ENCODE data around the gene ARHGEF10L.

ARHGEF10L gene

DNA sequence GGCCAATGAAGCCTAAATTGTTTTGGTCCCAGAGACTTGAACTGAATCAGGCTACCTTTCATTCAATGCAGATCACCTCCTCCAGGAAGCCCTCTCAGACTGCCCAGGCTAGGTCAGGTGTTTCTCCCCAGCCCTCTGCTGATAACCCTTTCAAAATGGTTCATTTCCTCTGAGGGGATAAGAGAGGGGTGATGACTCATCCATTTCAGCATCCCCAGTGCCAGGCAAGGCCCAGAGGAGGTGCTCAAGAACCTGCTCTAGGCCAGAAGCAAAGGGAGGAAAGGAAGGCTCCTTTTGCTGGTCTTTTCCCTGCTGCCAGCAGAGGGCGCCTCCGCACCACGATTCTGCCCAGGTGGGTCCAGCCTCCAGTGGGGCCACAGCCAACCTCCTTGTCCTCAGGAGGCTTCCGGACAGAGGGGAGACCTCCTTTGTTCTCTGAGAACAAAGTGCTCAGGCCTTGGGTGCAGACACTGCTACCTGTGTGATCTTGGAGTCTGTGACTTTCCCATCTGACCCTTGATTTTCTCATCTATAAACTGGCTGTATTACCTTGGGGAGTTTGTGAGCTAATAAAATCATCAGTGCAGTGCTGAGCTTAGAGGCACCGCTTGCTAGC, 45.3 kb upstream of the ARHGEF10L start (continued):
- TF ChIP-seq ZNF292 (tag by site-specific recombination; IDR thresholded peaks at IDR 0.05; ENCODE audit: borderline replicate concordance, low read depth): no peak
- no peak for TF ChIP-seq ZNF571 (tag by site-specific recombination; IDR thresholded peaks at IDR 0.05)
- TF ChIP-seq, protein P1, sequence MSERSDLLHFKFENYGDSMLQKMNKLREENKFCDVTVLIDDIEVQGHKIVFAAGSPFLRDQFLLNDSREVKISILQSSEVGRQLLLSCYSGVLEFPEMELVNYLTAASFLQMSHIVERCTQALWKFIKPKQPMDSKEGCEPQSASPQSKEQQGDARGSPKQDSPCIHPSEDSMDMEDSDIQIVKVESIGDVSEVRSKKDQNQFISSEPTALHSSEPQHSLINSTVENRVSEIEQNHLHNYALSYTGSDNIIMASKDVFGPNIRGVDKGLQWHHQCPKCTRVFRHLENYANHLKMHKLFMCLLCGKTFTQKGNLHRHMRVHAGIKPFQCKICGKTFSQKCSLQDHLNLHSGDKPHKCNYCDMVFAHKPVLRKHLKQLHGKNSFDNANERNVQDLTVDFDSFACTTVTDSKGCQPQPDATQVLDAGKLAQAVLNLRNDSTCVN (tag by site-specific recombination; optimal IDR thresholded peaks at IDR 0.05): no peak
- no peak for TF ChIP-seq ZNF610 (tag by site-specific recombination; IDR thresholded peaks at IDR 0.05; ENCODE audit: borderline replicate concordance)
- TF ChIP-seq, protein P2, sequence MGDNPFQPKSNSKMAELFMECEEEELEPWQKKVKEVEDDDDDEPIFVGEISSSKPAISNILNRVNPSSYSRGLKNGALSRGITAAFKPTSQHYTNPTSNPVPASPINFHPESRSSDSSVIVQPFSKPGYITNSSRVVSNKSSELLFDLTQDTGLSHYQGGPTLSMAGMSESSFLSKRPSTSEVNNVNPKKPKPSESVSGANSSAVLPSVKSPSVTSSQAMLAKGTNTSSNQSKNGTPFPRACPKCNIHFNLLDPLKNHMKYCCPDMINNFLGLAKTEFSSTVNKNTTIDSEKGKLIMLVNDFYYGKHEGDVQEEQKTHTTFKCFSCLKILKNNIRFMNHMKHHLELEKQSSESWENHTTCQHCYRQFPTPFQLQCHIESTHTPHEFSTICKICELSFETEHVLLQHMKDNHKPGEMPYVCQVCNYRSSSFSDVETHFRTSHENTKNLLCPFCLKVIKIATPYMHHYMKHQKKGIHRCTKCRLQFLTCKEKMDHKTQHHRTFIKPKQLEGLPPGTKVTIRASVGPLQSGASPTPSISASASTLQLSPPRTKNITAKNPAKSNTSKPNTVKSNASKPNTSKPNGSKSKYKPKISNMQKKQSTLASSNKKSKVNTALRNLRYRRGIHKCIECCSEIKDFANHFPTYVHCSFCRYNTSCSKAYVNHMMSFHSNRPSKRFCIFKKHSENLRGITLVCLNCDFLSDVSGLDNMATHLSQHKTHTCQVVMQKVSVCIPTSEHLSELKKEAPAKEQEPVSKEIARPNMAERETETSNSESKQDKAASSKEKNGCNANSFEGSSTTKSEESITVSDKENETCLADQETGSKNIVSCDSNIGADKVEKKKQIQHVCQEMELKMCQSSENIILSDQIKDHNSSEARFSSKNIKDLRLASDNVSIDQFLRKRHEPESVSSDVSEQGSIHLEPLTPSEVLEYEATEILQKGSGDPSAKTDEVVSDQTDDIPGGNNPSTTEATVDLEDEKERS (tag by site-specific recombination; IDR thresholded peaks at IDR 0.05): peak; percentile 8; the same call in 1 of the 2 replicates
- no peak for TF ChIP-seq ZNF558 (tag by site-specific recombination; IDR thresholded peaks at IDR 0.05)
- TF ChIP-seq ZNF37A (tag by site-specific recombination; IDR thresholded peaks at IDR 0.05): no peak
- TF ChIP-seq KLF16 (tag by site-specific recombination; IDR thresholded peaks at IDR 0.05): 0 out of 2 replicates have a peak, but pooled peaks have one; percentile 14
- TF ChIP-seq, protein P3, sequence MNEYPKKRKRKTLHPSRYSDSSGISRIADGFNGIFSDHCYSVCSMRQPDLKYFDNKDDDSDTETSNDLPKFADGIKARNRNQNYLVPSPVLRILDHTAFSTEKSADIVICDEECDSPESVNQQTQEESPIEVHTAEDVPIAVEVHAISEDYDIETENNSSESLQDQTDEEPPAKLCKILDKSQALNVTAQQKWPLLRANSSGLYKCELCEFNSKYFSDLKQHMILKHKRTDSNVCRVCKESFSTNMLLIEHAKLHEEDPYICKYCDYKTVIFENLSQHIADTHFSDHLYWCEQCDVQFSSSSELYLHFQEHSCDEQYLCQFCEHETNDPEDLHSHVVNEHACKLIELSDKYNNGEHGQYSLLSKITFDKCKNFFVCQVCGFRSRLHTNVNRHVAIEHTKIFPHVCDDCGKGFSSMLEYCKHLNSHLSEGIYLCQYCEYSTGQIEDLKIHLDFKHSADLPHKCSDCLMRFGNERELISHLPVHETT (tag by site-specific recombination; IDR thresholded peaks at IDR 0.05): no peak
- TF ChIP-seq, protein P4, sequence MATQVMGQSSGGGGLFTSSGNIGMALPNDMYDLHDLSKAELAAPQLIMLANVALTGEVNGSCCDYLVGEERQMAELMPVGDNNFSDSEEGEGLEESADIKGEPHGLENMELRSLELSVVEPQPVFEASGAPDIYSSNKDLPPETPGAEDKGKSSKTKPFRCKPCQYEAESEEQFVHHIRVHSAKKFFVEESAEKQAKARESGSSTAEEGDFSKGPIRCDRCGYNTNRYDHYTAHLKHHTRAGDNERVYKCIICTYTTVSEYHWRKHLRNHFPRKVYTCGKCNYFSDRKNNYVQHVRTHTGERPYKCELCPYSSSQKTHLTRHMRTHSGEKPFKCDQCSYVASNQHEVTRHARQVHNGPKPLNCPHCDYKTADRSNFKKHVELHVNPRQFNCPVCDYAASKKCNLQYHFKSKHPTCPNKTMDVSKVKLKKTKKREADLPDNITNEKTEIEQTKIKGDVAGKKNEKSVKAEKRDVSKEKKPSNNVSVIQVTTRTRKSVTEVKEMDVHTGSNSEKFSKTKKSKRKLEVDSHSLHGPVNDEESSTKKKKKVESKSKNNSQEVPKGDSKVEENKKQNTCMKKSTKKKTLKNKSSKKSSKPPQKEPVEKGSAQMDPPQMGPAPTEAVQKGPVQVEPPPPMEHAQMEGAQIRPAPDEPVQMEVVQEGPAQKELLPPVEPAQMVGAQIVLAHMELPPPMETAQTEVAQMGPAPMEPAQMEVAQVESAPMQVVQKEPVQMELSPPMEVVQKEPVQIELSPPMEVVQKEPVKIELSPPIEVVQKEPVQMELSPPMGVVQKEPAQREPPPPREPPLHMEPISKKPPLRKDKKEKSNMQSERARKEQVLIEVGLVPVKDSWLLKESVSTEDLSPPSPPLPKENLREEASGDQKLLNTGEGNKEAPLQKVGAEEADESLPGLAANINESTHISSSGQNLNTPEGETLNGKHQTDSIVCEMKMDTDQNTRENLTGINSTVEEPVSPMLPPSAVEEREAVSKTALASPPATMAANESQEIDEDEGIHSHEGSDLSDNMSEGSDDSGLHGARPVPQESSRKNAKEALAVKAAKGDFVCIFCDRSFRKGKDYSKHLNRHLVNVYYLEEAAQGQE (tag by site-specific recombination; IDR thresholded peaks at IDR 0.05): no peak
- no peak for TF ChIP-seq ZNF423 (tag by site-specific recombination; IDR thresholded peaks at IDR 0.05)
- TF ChIP-seq ZNF114 (tag by site-specific recombination; IDR thresholded peaks at IDR 0.05): no peak

DNA sequence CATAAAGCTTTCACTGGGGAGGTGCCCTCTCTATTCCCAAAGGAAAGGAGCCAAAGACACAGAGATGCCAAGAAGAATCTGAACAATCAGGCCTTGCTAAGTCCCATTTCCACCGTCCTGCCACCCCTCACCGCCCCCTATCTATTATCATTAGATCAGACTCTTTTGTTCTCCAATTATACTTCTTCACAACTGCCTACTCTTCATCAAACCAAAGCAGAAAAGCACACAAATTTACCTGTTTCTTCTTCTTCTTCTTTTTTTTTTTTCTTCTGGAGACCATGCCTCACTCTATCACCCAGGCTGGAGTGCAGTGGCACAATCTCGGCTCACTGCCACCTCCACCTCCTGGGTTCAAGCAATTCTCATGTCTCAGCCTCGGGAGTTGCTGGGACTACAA, 43.1 kb upstream of the ARHGEF10L start:
- TF ChIP-seq ZNF133 (tag by site-specific recombination; IDR thresholded peaks at IDR 0.05) (peak; percentile 96), ZNF530 (tag by site-specific recombination; IDR thresholded peaks at IDR 0.05; ENCODE audit: low read depth) (no peak)
- H3K36me3 ChIP-seq (ENCODE audit: control insufficient read depth in 2 of 2, insufficient read depth in 1 of 2, low read length in 2 of 2): no peaks in the 10 kb centered on the region
- H3K27ac ChIP-seq (ENCODE audit: extremely low read depth, low read depth, low read length): no peak overlapping the region
- CTCF ChIA-PET: interaction anchor here (0.8 to 3.6 kb wide), 3 partner anchors 110 to 155 kb away, joined by 3 to 48 read pairs (median 11); no protein-coding TSS in a partner anchor
- H3K4me1 ChIP-seq (ENCODE audit: control insufficient read depth, insufficient read depth, low read length): no peaks in the 10 kb centered on the region
- no peaks in the 10 kb centered on the region for H3K9me3 ChIP-seq (ENCODE audit: control insufficient read depth, insufficient read depth, low read depth, low read length)
- POLR2A ChIA-PET: no interaction called here
- H3K4me3 ChIP-seq (ENCODE audit: low read depth, low read length): no peak overlapping the region
